Naive thymus-derived CD4-positive, alpha-beta T cell (primary cell): Measurements from ENCODE around the gene SLC7A5. TPM values are rescaled to one million over a fixed set of nuclear protein-coding genes. Genes with fewer than 3 reads are reported as not detected.
"Not testable (repeated sequence)": the region's sequence is repeated elsewhere in the genome, so short reads cannot be mapped to it uniquely, and the experiment has no call there.

Source experiments
- ATAC-seq: fragments of 150-1000 bp; cut with Tn5 transposase; 2 replicates; pipeline ENCODE4 v1.10.0; 2021; ENCODE audit warnings: mild to moderate bottlenecking, moderate library complexity
- CTCF ChIA-PET: fragments of 350-600 bp; sonication (Branson Sonifier 250); formaldehyde crosslinking; loops from one replicate; lab custom pipeline; 2021; ENCODE audit warnings: antibody characterized with exemption; lab: Charles Lee
- POLR2A ChIA-PET: fragments of 350-600 bp; sonication (Branson Sonifier 250); formaldehyde crosslinking; loops from one replicate; lab custom pipeline; 2021; ENCODE audit warnings: antibody characterized with exemption, inconsistent platforms; lab: Charles Lee
- DNase-seq, 9 donors: peaks; one replicate each; pipeline versions ENCODE4 v3.0.0 to v3.0.0-alpha.2; 2020 to 2022; ENCODE audit warnings: mixed read lengths in 1 of 9
- H3K27ac ChIP-seq: one replicate; pipeline ENCODE4 v1.7.0; 2013; ENCODE audit warnings: mild to moderate bottlenecking, low read depth, low read length, moderate library complexity
- H3K27me3 ChIP-seq, 2 donors: one replicate each; pipeline ENCODE4 v1.7.0; 2013; ENCODE audit warnings: low read length in 2 of 2, mild to moderate bottlenecking in 2 of 2, moderate library complexity in 2 of 2; ENCODE audit not compliant: control insufficient read depth in 2 of 2, insufficient read depth in 2 of 2
- H3K36me3 ChIP-seq, 3 experiments: 1 replicate in 2 of 3; 2 replicates in 1 of 3; pipeline ENCODE4 v1.7.0; 2013; ENCODE audit warnings: low read length in 3 of 3, mild to moderate bottlenecking in 3 of 3, moderate library complexity in 1 of 3; ENCODE audit not compliant: insufficient read depth in 3 of 3, control insufficient read depth in 2 of 3
- H3K4me1 ChIP-seq, 2 donors: one replicate each; pipeline ENCODE4 v1.7.0; 2013; ENCODE audit warnings: low read length in 2 of 2, mild to moderate bottlenecking in 2 of 2, moderate library complexity in 1 of 2; ENCODE audit not compliant: control insufficient read depth in 2 of 2, insufficient read depth in 2 of 2
- H3K4me3 ChIP-seq: 2 replicates; pipeline ENCODE4 v1.7.0; 2013; ENCODE audit warnings: mild to moderate bottlenecking, low read length
- H3K9me3 ChIP-seq, 3 experiments: 1 replicate in 2 of 3; 2 replicates in 1 of 3; pipeline ENCODE4 v1.7.0; 2013; ENCODE audit warnings: low read length in 3 of 3; ENCODE audit not compliant: control insufficient read depth in 2 of 3
- H3K27ac Mint-ChIP-seq, 9 donors: one replicate each; pipeline ENCODE4 v1.8.0; 2020 to 2022; ENCODE audit warnings: mixed read lengths in 9 of 9, mild to moderate bottlenecking in 8 of 9, moderate library complexity in 5 of 9, inconsistent platforms in 2 of 9
- H3K27me3 Mint-ChIP-seq, 5 donors: one replicate each; pipeline ENCODE4 v1.8.0; 2021 to 2022; ENCODE audit warnings: mixed read lengths in 5 of 5, mild to moderate bottlenecking in 1 of 5
- H3K36me3 Mint-ChIP-seq, 5 donors: one replicate each; pipeline ENCODE4 v1.8.0; 2020 to 2022; ENCODE audit warnings: mixed read lengths in 5 of 5, mild to moderate bottlenecking in 3 of 5, inconsistent platforms in 1 of 5
- H3K4me1 Mint-ChIP-seq, 7 donors: one replicate each; pipeline ENCODE4 v1.8.0; 2020 to 2022; ENCODE audit warnings: mixed read lengths in 7 of 7, mild to moderate bottlenecking in 3 of 7, inconsistent platforms in 1 of 7
- H3K4me3 Mint-ChIP-seq, 10 donors: one replicate each; pipeline ENCODE4 v1.8.0; 2020 to 2022; ENCODE audit warnings: mild to moderate bottlenecking in 10 of 10, mixed read lengths in 10 of 10, moderate library complexity in 6 of 10, inconsistent platforms in 2 of 10
- H3K9me3 Mint-ChIP-seq, 11 donors: one replicate each; pipeline ENCODE4 v1.8.0; 2020 to 2022; ENCODE audit warnings: mixed read lengths in 11 of 11, mild to moderate bottlenecking in 4 of 11, inconsistent platforms in 1 of 11, moderate library complexity in 1 of 11
- intact Hi-C, 2 donors: fragments of 100-400 bp; cut with micrococcal nuclease; formaldehyde crosslinking; loops; one replicate each; pipeline ENCODE4 v1.15.1; 2023
- polyA plus RNA-seq, 2 donors: library from polyadenylated mRNA; unstranded; fragments of 300-500 nt; fragmentation: Illumina TruSeq; gene quantifications; one replicate each; pipeline ENCODE4 v1.2.3, GENCODE V29; 2021
- total RNA-seq, 6 experiments: library from RNA in 5 of 6; stranded (reverse) in 5 of 6; gene quantifications; 1 replicate in 5 of 6; 2 replicates in 1 of 6; pipeline ENCODE4 v1.2.3 and lab custom pipeline; 2021 to 2026

SLC7A5 gene
- total and polyA plus RNA-seq, 7 experiments from 2014 or later: 3.3 to 113 (median 7.0) TPM

- ChIA-PET POLR2A (interaction anchor here (0.7 to 1.1 kb wide), 3 partner anchors 30 to 61 kb away, joined by 3 read pairs; no protein-coding TSS in a partner anchor), CTCF (interaction anchor here (0.6 to 1.9 kb wide), 4 partner anchors 23 to 119 kb away, joined by 4 to 5 read pairs (median 4); partner anchors contain the start of gene SLC7A5)
- Histone ChIP-seq H3K27me3 (no peaks in the 10 kb centered on the region), H3K27ac (peak overlapping the region; percentile 28), H3K36me3 (no peaks in the 10 kb centered on the region), H3K4me3 (no peak overlapping the region), H3K4me1 (peaks cover 33 to 37% of the 10 kb centered on the region in 2 donors), H3K9me3 (no peaks in the 10 kb centered on the region)
- ATAC-seq: peak; percentile 39
- Mint-ChIP-seq H3K27me3 (no peaks in the 10 kb centered on the region), H3K27ac (peak overlapping the region; percentile 66 to 98 (median 89)), H3K9me3 (no peaks in the 10 kb centered on the region), H3K4me1 (peaks cover 21 to 57% (median 35%) of the 10 kb centered on the region in 7 donors), H3K4me3 (peak overlapping the region; percentile 71 to 84 (median 76)), H3K36me3 (peaks cover 0 to 1% (median 0%) of the 10 kb centered on the region in 5 donors)
- intact Hi-C loops: loop anchor here in 1 of 2 donors (2.0 kb wide), 1 partner anchor 53 kb away; the partner anchor contains the start of gene BANP
- DNase-seq: peak in 7 of 9 donors; percentile 9 to 62 (median 24)
Observed at GRCh38 chr16:87897521-87898505, 28.5 kb upstream of the SLC7A5 start.

GRCh38 chr16:87896924-87897520, 27.7 kb upstream of the SLC7A5 start:
- ChIA-PET POLR2A (interaction anchor here (0.7 to 1.1 kb wide), 4 partner anchors 29 to 60 kb away, joined by 3 read pairs; no protein-coding TSS in a partner anchor), CTCF (interaction anchor here (0.6 to 1.4 kb wide), 4 partner anchors 25 to 118 kb away, joined by 4 to 9 read pairs (median 5); partner anchors contain the start of gene SLC7A5)
- ATAC-seq, DNase-seq, H3K36me3 Mint-ChIP-seq, H3K27me3 Mint-ChIP-seq, H3K9me3 ChIP-seq, H3K27me3 ChIP-seq, H3K36me3 ChIP-seq, H3K9me3 Mint-ChIP-seq, H3K4me3 ChIP-seq: not testable (repeated sequence)
- Mint-ChIP-seq H3K4me3 (peak overlapping the region; percentile 71 to 84 (median 76)), H3K4me1 (peaks cover 21 to 50% (median 35%) of the 10 kb centered on the region in 7 donors), H3K27ac (peak overlapping the region; percentile 67 to 98 (median 89))
- peak overlapping the region; percentile 28 for H3K27ac ChIP-seq
- H3K4me1 ChIP-seq: peaks cover 33 to 37% of the 10 kb centered on the region in 2 donors
- intact Hi-C loops: loop anchor here in 1 of 2 donors (2.0 kb wide), 1 partner anchor 54 kb away; the partner anchor contains the start of gene BANP

GRCh38 chr16:87896176-87896890, 27.0 kb upstream of the SLC7A5 start:
- ChIA-PET CTCF (interaction anchor here (1.2 to 1.5 kb wide), 4 partner anchors 12 to 117 kb away, joined by 3 to 9 read pairs (median 4); no protein-coding TSS in a partner anchor), POLR2A (interaction anchor here (1.1 kb wide), 2 partner anchors 53 to 56 kb away, joined by 3 read pairs; no protein-coding TSS in a partner anchor)
- not testable (repeated sequence) for H3K27me3 Mint-ChIP-seq, H3K9me3 ChIP-seq, H3K27me3 ChIP-seq, H3K36me3 ChIP-seq, H3K9me3 Mint-ChIP-seq, H3K36me3 Mint-ChIP-seq
- H3K4me1 Mint-ChIP-seq: peaks cover 21 to 50% (median 35%) of the 10 kb centered on the region in 7 donors
- peak overlapping the region; percentile 69 to 98 (median 87) for H3K27ac Mint-ChIP-seq
- peak overlapping the region; percentile 29 to 84 (median 67) for H3K4me3 Mint-ChIP-seq
- Histone ChIP-seq H3K4me3 (peak overlapping the region; percentile 22), H3K4me1 (peaks cover 33 to 37% of the 10 kb centered on the region in 2 donors), H3K27ac (peak overlapping the region; percentile 21)
- DNase-seq (peak in 1 of 9 donors; percentile 30), ATAC-seq (peak; percentile 35)
- intact Hi-C loops: loop anchor here in 1 of 2 donors (2.0 kb wide), 1 partner anchor 54 kb away; the partner anchor contains the start of gene BANP

GRCh38 chr16:87895641-87896141, 26.4 kb upstream of the SLC7A5 start:
- ATAC-seq: peak; percentile 86
- DNase-seq: peak in 4 of 9 donors; percentile 20 to 80 (median 28)
- CTCF ChIA-PET: interaction anchor here (1.2 to 1.5 kb wide), 4 partner anchors 13 to 117 kb away, joined by 3 to 9 read pairs (median 4); no protein-coding TSS in a partner anchor
- no peaks in the 10 kb centered on the region for H3K36me3 ChIP-seq
- Mint-ChIP-seq H3K4me3 (peak overlapping the region in 8 of 10 donors; percentile 53 to 84 (median 60)), H3K9me3 (no peaks in the 10 kb centered on the region), H3K36me3 (peaks cover 0 to 1% (median 0%) of the 10 kb centered on the region in 5 donors), H3K27ac (peak overlapping the region in 8 of 9 donors; percentile 69 to 98 (median 86)), H3K27me3 (no peaks in the 10 kb centered on the region), H3K4me1 (peaks cover 21 to 50% (median 35%) of the 10 kb centered on the region in 7 donors)
- peaks cover 33 to 37% of the 10 kb centered on the region in 2 donors for H3K4me1 ChIP-seq
- peak overlapping the region; percentile 21 for H3K27ac ChIP-seq
- no peaks in the 10 kb centered on the region for H3K27me3 ChIP-seq
- no peaks in the 10 kb centered on the region for H3K9me3 ChIP-seq
- intact Hi-C loops: loop anchor here (1.0 to 2.0 kb wide), 4 partner anchors 14 to 116 kb away; partner anchors contain the start of gene BANP (in 1 of the 2)
- POLR2A ChIA-PET: interaction anchor here (0.6 kb wide), 1 partner anchor 8 kb away, joined by 3 read pairs; no protein-coding TSS in a partner anchor
- H3K4me3 ChIP-seq: peak overlapping the region; percentile 22

GRCh38 chr16:87894005-87894404, 24.7 kb upstream of the SLC7A5 start:
- H3K4me1 ChIP-seq: peaks cover 33 to 37% of the 10 kb centered on the region in 2 donors
- ATAC-seq, H3K27me3 ChIP-seq, H3K36me3 Mint-ChIP-seq, intact Hi-C loops, H3K36me3 ChIP-seq, H3K9me3 ChIP-seq, H3K27me3 Mint-ChIP-seq, H3K27ac Mint-ChIP-seq, H3K9me3 Mint-ChIP-seq, H3K4me3 Mint-ChIP-seq, H3K27ac ChIP-seq, H3K4me3 ChIP-seq, DNase-seq: not testable (repeated sequence)
- POLR2A ChIA-PET: interaction anchor here (0.6 kb wide), 1 partner anchor 113 kb away, joined by 3 read pairs; no protein-coding TSS in a partner anchor
- peaks cover 21 to 50% (median 35%) of the 10 kb centered on the region in 7 donors for H3K4me1 Mint-ChIP-seq
- CTCF ChIA-PET: interaction anchor here (0.9 to 1.3 kb wide), 2 partner anchors 23 to 45 kb away, joined by 3 to 4 read pairs; no protein-coding TSS in a partner anchor
